ENCODE measurements around the gene NEAT1.
A peak's percentile ranks its signal among the peaks of the same experiment; 100 is the strongest.
"Not testable (repeated sequence)": the region's sequence is repeated elsewhere in the genome, so short reads cannot be mapped to it uniquely, and the experiment has no call there.

NEAT1 gene

GRCh38 chr11:65436412-65437032 is 13.9 kb downstream of the NEAT1 start:
- DNase-seq, result peak; percentile 21

DNA sequence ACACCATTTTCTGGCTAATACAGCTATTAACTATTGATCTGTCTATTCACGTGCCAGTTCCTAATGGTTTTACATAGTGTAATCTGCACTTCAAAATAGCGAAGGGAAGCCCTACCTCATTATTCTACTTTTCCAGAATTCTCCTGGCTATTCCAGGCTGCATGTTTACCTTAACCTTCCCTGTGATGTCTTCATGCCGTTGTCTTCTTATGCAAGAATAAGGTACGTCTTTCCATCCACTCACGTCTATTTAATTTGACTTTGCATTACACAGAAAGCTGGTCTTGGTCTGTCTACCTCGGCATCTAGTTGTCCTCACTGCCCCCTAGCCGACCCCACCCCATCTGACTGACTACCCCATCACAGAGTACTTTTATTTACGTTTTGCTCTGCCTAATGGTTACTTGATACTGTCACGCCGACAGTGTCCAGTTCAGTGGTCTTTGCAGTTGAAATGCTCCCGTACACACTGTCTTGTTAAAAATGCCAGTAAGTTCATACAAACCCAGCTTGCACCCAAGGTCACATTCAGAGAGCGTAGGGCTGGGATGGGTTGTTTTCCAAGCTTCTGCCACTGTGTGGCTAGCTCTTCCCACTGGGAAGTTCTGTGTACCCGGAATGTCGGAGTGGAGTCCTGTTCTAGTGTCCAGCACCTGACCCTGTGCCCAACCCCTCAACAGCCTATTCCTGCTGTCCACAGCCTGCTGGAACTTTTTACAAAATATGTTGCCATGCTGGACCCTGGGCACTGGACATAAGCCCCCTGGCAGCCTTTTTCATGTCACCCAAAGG is 15.0 kb downstream of the NEAT1 start:
- DNase-seq, result peak; percentile 10

DNA sequence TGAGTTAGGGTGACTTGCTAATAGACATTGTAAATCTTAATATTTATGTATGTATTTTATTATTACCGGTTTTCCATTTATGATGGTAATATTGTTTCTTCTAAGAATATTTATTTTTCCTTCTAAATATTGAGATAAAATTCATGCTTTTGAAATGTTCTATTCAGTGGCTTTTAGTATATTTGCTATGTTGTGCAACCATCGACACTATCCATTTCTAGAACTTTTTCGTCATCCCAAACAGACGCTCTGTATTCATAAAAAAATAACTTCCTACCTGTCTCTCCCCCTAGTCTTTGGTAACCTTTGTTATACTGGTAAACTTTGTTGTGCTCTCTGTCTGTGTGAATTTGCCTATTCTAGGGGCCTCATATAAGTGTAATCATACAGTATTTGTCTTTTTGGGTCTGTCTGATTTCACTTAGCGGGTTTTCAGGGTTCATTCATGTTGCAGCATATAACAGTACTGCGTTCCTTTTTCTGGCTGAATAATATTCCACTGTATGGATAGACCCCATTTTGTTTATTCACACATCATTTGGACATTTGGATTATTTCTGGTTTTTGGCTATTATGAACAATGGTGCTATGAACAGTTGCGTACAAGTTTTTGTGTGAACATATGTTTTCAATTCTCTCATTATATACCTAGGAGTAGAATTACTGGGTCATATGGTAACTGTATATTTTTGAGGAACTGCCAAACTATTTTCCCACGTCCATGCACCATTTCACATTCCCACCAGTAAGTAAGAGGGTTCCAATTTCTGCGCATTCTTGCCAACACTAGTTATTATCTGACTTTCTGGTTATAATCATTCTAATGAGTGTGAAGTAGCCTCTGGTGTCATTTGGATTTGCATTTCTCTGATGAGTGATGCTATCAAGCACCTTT is 15.9 kb downstream of the NEAT1 start:
- DNase-seq, result peak; percentile 5

GRCh38 chr11:65439331-65440181 is 17.0 kb downstream of the NEAT1 start:
- DNase-seq, result peak; percentile 10

DNA sequence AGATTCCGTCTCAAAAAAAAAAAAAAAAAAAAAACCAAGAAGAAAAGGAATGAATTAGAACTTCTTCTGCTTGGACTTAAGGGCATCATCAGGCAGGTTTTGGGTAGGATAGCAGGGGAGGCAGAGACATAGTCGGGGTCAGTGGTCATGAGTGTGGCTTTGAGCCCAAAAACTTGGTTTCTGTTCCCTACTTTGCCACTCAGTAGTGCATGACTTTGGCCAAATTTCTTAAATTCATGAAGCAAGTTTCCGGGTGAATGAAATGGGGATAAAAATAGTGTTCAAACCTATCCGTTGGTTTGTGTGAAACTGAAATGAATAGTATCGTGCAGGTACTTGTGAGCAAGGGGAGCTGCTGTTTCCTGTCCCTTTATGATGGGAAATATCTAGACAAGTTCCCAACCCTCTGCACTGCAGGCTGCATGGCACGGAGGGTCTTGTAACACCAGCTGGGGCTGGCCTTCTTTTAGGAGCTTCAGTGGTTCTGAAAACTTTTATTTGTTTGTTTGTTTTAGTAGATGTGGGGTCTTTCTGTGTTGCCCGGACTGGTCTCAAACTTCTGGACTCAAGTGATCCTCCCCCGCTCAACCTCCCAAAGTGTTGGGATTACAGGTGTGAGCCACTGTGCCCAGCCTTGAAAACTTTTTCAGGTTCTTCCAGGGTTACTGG is 18.4 kb downstream of the NEAT1 start:
- peak; percentile 18 for DNase-seq

- peak; percentile 11 for DNase-seq
Measured at GRCh38 chr11:65442842-65443331, 20.3 kb downstream of the NEAT1 start.

DNA sequence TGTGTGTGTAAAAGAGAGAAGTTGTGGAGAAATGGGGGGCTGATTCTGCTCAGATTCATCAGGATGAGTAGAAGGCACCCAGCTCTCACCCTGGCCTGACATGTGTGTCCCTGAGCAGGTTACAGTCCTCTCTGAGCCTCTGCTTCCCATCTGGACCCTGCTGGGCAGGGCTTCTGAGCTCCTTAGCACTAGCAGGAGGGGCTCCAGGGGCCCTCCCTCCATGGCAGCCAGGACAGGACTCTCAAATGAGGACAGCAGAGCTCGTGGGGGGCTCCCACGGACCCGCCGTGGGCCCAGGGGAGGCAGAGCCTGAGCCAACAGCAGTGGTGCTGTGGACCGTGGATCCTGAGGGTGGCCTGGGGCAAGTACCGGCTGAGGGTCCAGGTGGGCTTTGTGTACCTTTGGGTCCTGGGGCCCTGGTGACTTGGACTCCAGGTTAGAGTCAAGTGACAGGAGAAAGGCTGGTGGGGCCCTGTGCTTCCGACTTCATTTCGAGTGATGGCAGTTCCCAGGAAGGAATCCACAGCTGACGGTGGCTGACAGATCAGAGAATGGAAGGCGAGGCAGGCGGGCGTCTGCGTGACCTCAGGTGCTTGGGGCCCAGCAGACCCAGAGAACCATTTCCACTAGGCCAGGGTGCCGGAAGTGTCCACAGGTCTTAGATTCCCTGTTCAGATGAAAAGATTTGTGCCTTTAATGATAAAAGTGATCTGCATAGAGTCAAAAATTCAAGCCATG is 21.9 kb downstream of the NEAT1 start:
- DNase-seq, result peak; percentile 29

DNA sequence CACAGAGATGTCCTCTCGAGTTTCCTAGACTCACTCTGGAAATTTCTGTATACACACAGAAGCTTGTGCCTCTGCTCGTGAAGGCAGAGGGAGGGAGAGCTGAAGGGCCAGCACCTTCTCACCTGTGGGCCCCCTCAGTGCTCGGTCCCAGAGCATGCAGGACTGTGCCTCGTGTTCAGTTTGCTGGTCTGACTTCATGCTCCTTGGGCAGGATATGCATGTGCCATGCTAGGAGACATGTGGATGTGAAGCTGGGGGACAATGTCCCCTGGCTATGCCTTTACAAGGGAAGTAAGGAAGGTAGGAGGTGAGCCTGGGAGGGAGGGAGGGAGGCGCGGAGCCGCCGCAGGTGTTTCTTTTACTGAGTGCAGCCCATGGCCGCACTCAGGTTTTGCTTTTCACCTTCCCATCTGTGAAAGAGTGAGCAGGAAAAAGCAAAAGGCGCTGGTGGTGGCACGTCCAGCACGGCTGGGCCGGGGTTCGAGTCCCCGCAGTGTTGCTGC is 22.6 kb downstream of the NEAT1 start:
- peak; percentile 26 for DNase-seq

- no peak for DNase-seq
Measured at GRCh38 chr11:65445604-65446445, 23.2 kb downstream of the NEAT1 start.

DNA sequence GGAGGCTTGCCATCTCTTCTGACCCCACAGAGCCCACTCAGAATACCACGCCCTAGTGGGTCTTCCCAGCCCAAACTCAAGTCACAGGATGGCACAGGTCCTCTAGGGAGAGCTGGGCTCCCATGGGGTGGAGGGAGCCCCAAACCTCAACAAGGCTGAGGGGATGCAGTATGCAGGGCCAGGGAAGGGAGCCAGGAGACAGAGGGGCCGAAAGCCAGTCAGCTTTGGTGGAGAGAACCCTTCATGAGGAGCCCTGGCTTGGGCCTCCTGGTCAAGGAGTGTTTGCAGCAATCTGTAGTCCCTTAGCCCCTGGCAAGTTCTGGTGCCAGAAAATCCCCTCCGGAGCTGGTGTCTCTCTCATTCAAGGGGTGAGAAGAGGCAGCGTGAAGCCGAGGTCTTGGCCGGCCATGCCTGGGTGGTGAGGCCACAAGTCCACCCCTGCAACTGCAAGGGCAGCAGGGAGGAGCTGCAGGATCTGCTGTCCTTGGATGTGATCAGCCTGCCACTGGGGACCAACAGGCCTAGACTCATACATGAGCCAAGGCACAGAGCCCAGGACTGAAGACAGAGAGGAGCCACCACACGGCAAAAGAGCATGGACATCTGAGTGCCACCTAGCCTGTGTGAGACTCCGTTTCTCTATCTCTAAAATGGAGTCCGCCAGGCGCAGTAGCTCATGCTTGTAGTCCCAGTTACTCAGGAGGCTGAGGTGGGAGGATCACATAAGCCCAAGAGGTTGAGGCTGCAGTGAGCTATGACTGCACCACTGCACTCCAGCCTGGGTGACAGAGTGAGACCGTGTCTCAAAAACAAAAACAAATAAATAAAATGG is 24.1 kb downstream of the NEAT1 start:
- DNase-seq, result peak; percentile 43

DNA sequence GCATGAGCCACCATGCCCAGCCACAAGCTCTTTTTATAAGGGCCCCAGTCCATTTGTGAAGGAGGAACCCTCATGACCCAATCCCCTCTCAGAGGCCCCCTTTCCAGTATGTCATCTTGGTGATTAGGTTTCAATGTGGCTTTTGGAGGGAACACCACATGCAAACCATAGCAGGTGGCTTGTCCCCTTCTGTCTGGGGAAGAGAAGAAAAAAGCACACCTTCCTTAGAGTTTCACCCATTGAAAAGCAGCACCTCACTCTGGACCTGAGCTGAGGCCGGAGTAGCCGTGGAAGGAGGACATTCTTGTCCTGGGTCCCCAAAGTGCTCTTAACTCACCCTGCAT is 25.4 kb downstream of the NEAT1 start:
- peak; percentile 8 for DNase-seq

DNA sequence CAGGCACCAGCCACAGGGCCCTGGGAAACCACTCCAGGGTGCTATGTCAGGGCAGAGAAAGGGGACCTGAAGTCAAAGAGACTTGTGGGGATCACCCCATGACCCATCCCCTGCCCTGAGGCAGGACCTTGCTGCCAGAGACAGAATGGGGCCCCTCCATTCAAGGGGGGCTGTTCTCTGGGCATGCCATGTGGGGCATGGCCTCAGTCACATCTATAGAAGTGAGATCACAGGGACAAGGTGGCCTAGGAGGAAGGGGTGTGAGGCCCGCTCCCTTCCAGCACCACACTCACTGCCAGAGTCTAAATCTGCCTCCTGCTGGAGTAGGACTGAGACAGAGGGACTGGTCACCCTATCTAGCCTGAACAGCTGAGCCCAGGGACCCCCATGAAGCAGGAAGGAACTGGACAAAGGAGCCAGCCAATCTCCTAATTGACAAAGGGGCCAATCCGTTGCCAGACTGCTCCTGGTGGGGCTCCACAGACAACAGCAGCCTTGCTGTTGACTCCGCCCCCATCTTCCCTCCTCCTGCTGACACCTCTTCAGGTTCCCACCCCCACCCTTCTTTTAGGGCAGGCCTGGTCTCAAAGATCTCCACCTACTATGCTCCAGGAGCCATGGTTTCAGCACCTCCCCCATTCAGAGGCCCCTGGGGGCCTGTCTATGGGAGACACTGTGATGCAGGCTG is 26.0 kb downstream of the NEAT1 start:
- DNase-seq, result peak; percentile 25

DNA sequence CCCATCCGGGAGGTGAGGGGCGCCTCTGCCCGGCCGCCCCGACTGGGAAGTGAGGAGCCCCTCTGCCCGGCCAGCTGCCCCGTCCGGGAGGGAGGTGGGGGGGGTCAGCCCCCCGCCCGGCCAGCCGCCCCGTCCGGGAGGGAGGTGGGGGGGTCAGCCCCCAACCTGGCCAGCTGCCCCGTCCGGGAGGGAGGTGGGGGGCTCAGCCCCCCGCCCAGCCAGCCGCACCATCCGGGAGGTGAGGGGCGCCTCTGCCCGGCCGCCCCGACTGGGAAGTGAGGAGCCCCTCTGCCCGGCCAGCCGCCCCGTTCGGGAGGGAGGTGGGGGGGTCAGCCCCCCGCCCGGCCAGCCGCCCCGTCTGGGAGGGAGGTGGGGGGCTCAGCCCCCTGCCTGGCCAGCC is 28.7 kb downstream of the NEAT1 start:
- DNase-seq, result not testable (repeated sequence)

DNA sequence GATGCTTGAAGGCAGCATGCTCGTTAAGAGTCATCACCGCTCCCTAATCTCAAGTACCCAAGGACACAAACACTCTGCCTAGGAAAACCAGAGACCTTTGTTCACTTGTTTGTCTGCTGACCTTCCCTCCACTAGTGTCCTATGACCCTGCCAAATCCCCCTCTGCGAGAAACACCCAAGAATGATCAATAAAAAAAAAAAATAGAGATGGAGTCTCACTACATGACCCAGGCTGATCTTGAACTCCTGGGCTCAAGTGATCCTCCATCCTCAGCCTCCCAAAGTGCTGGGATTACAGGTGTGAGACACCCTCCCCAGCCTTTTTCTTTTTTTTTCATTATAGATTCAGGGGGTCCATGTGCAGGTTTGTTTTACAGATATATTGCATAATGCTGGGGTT is 29.7 kb downstream of the NEAT1 start:
- not testable (repeated sequence) for DNase-seq

DNA sequence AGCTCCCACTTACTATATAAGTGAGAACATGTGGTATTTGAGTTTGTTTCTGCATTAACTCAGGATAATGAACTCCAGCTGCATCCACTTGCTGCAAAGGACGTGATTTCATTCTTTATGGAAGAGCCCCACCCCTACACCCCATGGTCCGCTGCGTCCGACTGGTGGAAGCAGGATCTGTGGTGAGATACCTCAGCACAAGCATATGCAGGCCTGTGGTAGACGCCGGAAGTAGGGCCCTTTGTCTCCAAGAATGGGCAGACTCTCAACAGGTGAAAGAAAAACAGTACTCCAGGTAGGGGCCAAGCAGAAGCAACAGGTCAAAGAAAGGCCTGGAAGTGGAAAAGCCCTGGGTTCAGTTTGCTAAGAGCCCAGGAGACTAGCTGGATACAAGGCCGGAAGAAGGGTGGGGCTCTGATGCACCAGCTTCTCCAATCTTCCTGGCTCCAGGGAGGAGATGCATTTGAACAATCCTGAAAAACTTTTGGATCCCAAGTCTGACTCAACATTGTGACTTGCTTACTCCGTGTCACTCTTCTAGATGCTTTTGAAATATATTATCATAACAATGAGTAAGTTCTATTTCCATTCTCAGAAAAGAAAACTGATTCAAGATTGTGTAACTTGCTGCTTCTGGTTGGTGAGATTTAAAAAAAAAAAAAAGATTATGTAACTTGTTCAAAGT is 30.4 kb downstream of the NEAT1 start:
- peak; percentile 89 for DNase-seq

- DNase-seq, result peak; percentile 70
Measured at GRCh38 chr11:65454311-65454695, 31.7 kb downstream of the NEAT1 start.

GRCh38 chr11:65454696-65455456 is 32.3 kb downstream of the NEAT1 start:
- peak; percentile 85 for DNase-seq
